Heart left ventricle (tissue), 16 donors: ENCODE data around the gene MAGI1. TPM values are rescaled to one million over a fixed set of nuclear protein-coding genes. Genes with fewer than 3 reads are reported as not detected.
"Not testable (repeated sequence)": the region's sequence is repeated elsewhere in the genome, so short reads cannot be mapped to it uniquely, and the experiment has no call there.

Experiments used
- ATAC-seq, 4 donors: fragments of 200-7000 bp; cut with Tn5 transposase; one replicate each; pipeline ENCODE4 v1.9.1; 2020 to 2022; ENCODE audit warnings: moderate library complexity in 4 of 4, mild to moderate bottlenecking in 3 of 4, moderate number of reproducible peaks in 1 of 4
- DNase-seq, 5 donors: peaks; one replicate each; pipeline ENCODE4 v3.0.0-alpha.2; 2020
- H3K27ac ChIP-seq, 12 donors: fragments of 200-600 bp; sonication (generic) in 4 of 12; one replicate each; pipeline versions ENCODE4 v1.5.0 to v1.8.0; 2016 to 2022; ENCODE audit warnings: mild to moderate bottlenecking in 2 of 12
- H3K27me3 ChIP-seq, 9 donors: fragments of 200-600 bp; sonication (generic) in 2 of 9; one replicate each; pipeline versions ENCODE4 v1.5.1 to v1.8.0; 2016 to 2022; ENCODE audit warnings: mild to moderate bottlenecking in 3 of 9
- H3K36me3 ChIP-seq, 9 donors: fragments of 200-600 bp; sonication (generic) in 2 of 9; one replicate each; pipeline versions ENCODE4 v1.5.0 to v1.8.0; 2018 to 2022; ENCODE audit warnings: mild to moderate bottlenecking in 2 of 9
- H3K4me1 ChIP-seq, 12 donors: fragments of 200-600 bp; sonication (generic) in 4 of 12; one replicate each; pipeline versions ENCODE4 v1.5.0 to v1.8.0; 2016 to 2022; ENCODE audit warnings: mild to moderate bottlenecking in 3 of 12
- H3K4me3 ChIP-seq, 12 donors: fragments of 200-600 bp; sonication (generic) in 4 of 12; one replicate each; pipeline versions ENCODE4 v1.5.0 to v1.8.0; 2017 to 2022; ENCODE audit warnings: mild to moderate bottlenecking in 9 of 12, moderate library complexity in 4 of 12
- H3K9me3 ChIP-seq, 12 donors: fragments of 200-600 bp; sonication (generic) in 4 of 12; one replicate each; pipeline versions ENCODE4 v1.5.0 to v1.8.0; 2016 to 2022; ENCODE audit warnings: mild to moderate bottlenecking in 1 of 12
- POLR2A ChIP-seq, 2 donors: fragments of 450-650 bp; IDR thresholded peaks; one replicate each; pipeline ENCODE4 v1.6.1; 2017; ENCODE audit warnings: antibody characterized with exemption in 2 of 2, mild to moderate bottlenecking in 2 of 2, moderate library complexity in 2 of 2
- WGBS, 4 donors: extraction: QIAGEN DNeasy Blood & Tissue Kit in 2 of 4; methylation state at CpG; one replicate each; pipeline versions ENCODE4 v1.1.5 to v1.1.7; 2013 to 2018; 5-methylcytosine and 5-hydroxymethylcytosine counted together
- intact Hi-C, 10 donors: fragments of 100-400 bp; cut with DNase I; formaldehyde crosslinking; loops; one replicate each; pipeline versions ENCODE4 v1.11.1 to v1.14.2; 2022
- polyA plus RNA-seq, 2 donors: library from polyadenylated mRNA; stranded (reverse); fragments of 200-250 nt; gene quantifications; one replicate each; pipeline ENCODE4 v1.2.3, GENCODE V29; 2013
- total RNA-seq, 9 donors: library from RNA; depleted of rRNA in 2 of 9; stranded (reverse); fragments of >200 nt in 2 of 9; fragmentation: NEBNext Ultra II Directional in 3 of 9; extraction: Animal tissue kit (Norgen Biotek cat#: 25700) in 3 of 9; gene quantifications; one replicate each; pipeline versions ENCODE4 v1.1.0 to v1.2.4, GENCODE V29; 2016 to 2023
- TF ChIP-seq, protein P1 (sequence below), 12 donors: fragments of 200-600 bp; sonication (generic) in 4 of 12; IDR thresholded peaks; one replicate each; pipeline versions ENCODE4 v1.5.0 to v1.8.0; 2018 to 2022; ENCODE audit warnings: antibody characterized with exemption in 12 of 12, mild to moderate bottlenecking in 5 of 12
- donor health status: ischemic (EF 13 %, LVEDD 7.1; RV severe dilation, severe dysfunction).
- donor health status: healthy with polysubstance abuse.
- donor health status: DM: no; HTN: yes; CAD: no.
- donor health status: DM: no; HTN: no; CAD: no.
- donor health status: ischemic (EF 25% LVEDD 6.9; RV normal size, moderate dysfunction).
- donor health status: ischemic (EF 25% LVEDD 5.7; RV mildly dilated, moderate dysfunction).
- donor health status: healthy.
- donor health status: DM: yes; HTN: yes; CAD: no.
- donor health status: ischemic (EF 35%, LVEDD 5.7; RV mildly dilated, moderate dysfunction).
- donor health status: nonischemic (EF 11% LVEDD 7.7; RV severe dilation, severe dysfunction).
- donor health status: DM: yes; HTN: yes; CAD: no.
- donor health status: PGD.
- donor health status: ischemic (EF 29% LVEDD 5.4; RV normal size, mild dysfunction).
- donor health status: nonischemic (EF 23%, LVEDD 6.1; RV moderate dilation, normal function).

The MAGI1 gene
- total and polyA plus RNA-seq, 11 donors: 18.5 to 52.1 (median 31.4) TPM

DNA sequence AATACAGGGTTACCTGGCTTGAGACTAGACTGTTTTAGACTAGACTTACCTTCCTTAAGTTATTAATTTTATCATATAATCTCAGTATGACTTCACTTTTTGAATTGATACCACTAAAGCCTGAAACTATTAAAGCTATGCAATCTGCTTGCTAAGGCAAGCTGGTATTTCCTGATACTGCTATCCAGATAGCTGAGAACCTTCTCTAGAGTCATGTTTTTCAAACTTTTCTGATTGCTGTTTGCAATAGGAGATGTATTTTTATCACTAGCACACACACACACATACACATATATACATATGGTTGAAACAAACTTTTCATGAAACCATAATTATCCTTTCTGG is 9.3 kb upstream of the MAGI1 start:
- no peaks in the 10 kb centered on the region for H3K36me3 ChIP-seq
- DNase-seq (no peak), ATAC-seq (no peak)
- H3K9me3 ChIP-seq: no peaks in the 10 kb centered on the region
- H3K27me3 ChIP-seq: no peaks in the 10 kb centered on the region
- no peak overlapping the region for H3K4me3 ChIP-seq
- H3K4me1 ChIP-seq: peaks cover 0 to 21% (median 13%) of the 10 kb centered on the region in 12 donors
- no peak for TF ChIP-seq POLR2A (IDR thresholded peaks at IDR 0.05)
- TF ChIP-seq, protein P1, sequence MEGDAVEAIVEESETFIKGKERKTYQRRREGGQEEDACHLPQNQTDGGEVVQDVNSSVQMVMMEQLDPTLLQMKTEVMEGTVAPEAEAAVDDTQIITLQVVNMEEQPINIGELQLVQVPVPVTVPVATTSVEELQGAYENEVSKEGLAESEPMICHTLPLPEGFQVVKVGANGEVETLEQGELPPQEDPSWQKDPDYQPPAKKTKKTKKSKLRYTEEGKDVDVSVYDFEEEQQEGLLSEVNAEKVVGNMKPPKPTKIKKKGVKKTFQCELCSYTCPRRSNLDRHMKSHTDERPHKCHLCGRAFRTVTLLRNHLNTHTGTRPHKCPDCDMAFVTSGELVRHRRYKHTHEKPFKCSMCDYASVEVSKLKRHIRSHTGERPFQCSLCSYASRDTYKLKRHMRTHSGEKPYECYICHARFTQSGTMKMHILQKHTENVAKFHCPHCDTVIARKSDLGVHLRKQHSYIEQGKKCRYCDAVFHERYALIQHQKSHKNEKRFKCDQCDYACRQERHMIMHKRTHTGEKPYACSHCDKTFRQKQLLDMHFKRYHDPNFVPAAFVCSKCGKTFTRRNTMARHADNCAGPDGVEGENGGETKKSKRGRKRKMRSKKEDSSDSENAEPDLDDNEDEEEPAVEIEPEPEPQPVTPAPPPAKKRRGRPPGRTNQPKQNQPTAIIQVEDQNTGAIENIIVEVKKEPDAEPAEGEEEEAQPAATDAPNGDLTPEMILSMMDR (IDR thresholded peaks at IDR 0.05): no peak
- intact Hi-C loops: loop anchor here in 1 of 10 donors (10.0 kb wide), 1 partner anchor 67 kb away; no protein-coding TSS in a partner anchor
- H3K27ac ChIP-seq: peak overlapping the region in 7 of 12 donors; percentile 39 to 71 (median 62)

DNA sequence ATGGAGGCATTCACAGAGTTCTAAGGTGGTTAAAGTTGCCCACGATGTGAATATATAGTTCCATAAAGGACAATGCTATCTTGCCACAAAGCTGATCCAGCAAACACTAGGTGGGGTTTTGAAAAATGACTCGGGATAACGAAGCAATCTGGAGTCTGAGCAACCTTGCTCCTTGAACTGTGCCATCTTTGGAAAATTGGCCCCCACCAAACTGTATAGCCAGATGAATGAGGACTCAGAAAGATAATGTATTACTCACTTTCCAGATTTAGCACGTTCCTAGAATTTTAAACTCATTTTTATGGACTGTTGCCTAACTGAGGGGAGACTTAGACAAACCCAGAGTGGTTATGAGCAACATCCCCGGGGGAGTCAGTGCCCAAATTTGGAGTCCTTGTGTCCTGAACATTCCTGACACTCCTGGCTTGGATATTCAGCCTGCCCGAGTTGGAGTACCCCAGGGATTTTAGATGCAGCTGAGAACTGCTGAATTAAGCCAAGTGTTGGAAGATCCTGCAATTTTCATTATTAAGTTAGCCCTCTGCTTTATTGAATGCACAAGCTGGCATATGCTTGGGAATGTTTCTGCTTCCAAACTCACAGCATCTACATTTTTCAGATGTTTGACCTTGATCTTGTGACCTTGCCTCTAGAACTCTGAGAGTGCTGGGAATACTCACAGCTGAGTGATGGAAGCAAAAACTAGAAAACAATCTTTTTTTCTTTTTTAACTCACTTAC is 8.8 kb upstream of the MAGI1 start:
- peak in 3 of 5 donors; percentile 25 to 38 (median 31) for DNase-seq
- WGBS, 4 donors: 23 to 33% (median 28%) methylated on average over 6 of the region's 6 CpGs
- no peak overlapping the region for H3K4me3 ChIP-seq
- H3K27ac ChIP-seq: peak overlapping the region in 8 of 12 donors; percentile 3 to 71 (median 57)
- intact Hi-C loops: loop anchor here in 1 of 10 donors (10.0 kb wide), 1 partner anchor 67 kb away; no protein-coding TSS in a partner anchor
- TF ChIP-seq, protein P1 (IDR thresholded peaks at IDR 0.05): no peak
- TF ChIP-seq POLR2A (IDR thresholded peaks at IDR 0.05): no peak
- peak; percentile 53 to 81 (median 70) for ATAC-seq
- no peaks in the 10 kb centered on the region for H3K9me3 ChIP-seq
- H3K27me3 ChIP-seq: no peaks in the 10 kb centered on the region
- peaks cover 0 to 15% (median 8%) of the 10 kb centered on the region in 12 donors for H3K4me1 ChIP-seq
- H3K36me3 ChIP-seq: no peaks in the 10 kb centered on the region

DNA sequence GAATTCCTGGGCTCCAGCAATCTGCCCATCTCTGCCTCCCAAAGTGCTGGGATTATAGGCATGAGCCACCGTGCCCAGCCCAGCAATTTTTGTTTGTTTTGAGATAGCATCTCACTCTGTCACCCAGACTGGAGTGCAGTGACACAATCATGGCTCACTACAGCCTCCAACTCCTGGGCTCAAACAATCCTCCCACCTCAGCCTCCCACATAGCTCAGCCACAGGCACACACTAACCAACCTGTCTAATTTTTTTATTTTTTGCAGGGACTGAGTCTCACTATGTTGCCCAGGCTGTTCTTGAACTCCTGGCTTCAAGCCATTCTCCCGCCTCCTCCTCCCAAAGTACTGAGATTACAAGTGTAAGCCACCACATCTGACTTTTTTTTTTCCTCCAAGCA is 7.6 kb upstream of the MAGI1 start:
- ATAC-seq: not testable (repeated sequence)

DNA sequence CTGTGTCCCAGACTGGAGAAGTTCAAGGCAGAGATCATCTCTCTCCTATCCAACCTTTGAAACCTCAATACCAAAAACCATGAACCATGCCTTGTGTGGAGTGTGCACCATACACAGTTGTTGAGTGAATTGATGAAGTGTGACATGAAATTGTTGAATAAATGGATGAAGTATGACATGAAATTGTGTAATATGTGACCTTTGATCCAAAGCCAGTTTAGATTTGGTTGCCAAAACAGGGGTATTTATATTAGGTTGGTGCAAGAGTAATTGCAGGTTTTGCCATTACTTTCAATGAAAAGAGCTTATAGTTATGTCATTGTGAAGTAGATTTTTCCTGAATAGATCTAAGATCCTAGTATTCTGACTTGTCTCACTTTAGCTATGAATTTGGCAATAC is 3.1 kb upstream of the MAGI1 start:
- Histone ChIP-seq H3K4me3 (no peak overlapping the region), H3K27ac (no peak overlapping the region), H3K9me3 (no peaks in the 10 kb centered on the region), H3K27me3 (peaks cover 0 to 32% (median 0%) of the 10 kb centered on the region in 9 donors), H3K4me1 (peaks cover 0 to 10% (median 5%) of the 10 kb centered on the region in 12 donors), H3K36me3 (no peaks in the 10 kb centered on the region)
- TF ChIP-seq, protein P1 (IDR thresholded peaks at IDR 0.05): no peak
- no peak for TF ChIP-seq POLR2A (IDR thresholded peaks at IDR 0.05)
- intact Hi-C loops: loop anchor here in 1 of 10 donors (10.0 kb wide), 1 partner anchor 73 kb away; no protein-coding TSS in a partner anchor
- no peak for ATAC-seq
- no peak for DNase-seq

More for the DNA sequence above, 7.6 kb upstream of the MAGI1 start:
- intact Hi-C loops: loop anchor here in 1 of 10 donors (10.0 kb wide), 1 partner anchor 68 kb away; no protein-coding TSS in a partner anchor
- H3K27me3 ChIP-seq, H3K36me3 ChIP-seq, H3K27ac ChIP-seq, H3K4me3 ChIP-seq, DNase-seq, H3K9me3 ChIP-seq: not testable (repeated sequence)
- peaks cover 0 to 15% (median 8%) of the 10 kb centered on the region in 12 donors for H3K4me1 ChIP-seq
- WGBS, 4 donors: 93 to 98% (median 93%) methylated on average over 2 of the region's 2 CpGs
